ENCODE measurements around the gene PKHD1.

The PKHD1 gene

DNA sequence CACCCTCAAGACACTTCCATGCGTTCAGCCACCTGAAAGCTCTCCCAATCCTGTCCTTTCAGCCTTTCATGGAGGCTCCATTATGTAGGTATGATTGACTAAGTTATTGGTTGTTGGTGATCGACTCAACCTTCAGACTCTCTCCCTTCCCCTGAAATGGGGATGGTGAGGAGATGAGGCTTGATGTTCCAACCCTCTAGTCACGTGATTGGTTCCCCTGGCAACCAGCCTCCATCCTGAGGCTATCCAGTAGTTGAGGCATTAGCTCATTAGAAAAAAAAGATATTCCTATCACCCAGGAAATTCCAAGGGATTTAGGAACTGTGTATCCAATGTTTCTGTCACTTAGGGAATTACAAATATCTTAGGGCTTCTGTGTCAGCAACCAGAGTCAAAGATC is 426.6 kb downstream of the PKHD1 start:
- no peak for TF ChIP-seq CTCF (conservative IDR thresholded peaks at IDR 0.05; ENCODE audit: low read depth, low read length)
- DNase-seq (ENCODE audit: low read depth) = no peak
- no peak overlapping the region for H3K4me3 ChIP-seq (ENCODE audit: low read depth, low read length)

DNA sequence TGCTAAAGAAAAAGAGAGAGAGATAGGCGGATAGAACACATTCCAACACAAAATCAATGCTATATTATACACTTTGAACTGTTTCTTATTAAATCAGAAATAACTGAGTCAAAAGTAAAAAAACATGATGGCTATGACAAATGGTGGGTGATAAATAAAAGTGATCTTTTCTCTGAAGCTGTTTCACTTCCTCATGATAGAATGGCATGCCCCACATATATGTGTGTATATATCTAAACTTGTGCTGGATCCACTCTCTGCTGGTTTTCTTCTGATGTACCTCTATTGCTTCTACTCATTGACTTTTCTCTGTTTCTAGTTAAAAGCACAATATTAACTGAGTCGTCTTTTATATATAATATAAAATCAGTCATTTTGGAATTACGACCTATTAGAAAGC is 429.9 kb downstream of the PKHD1 start:
- TF ChIP-seq CTCF (conservative IDR thresholded peaks at IDR 0.05; ENCODE audit: low read depth, low read length) = no peak
- no peak overlapping the region for H3K4me3 ChIP-seq (ENCODE audit: low read depth, low read length)
- DNase-seq (ENCODE audit: low read depth) = no peak

- DNase-seq (ENCODE audit: low read depth) = no peak
- no peak for TF ChIP-seq CTCF (conservative IDR thresholded peaks at IDR 0.05; ENCODE audit: low read depth, low read length)
- H3K4me3 ChIP-seq (ENCODE audit: low read depth, low read length) = no peak overlapping the region
Observed at GRCh38 chr6:51655517-51655916, 431.9 kb downstream of the PKHD1 start.

DNA sequence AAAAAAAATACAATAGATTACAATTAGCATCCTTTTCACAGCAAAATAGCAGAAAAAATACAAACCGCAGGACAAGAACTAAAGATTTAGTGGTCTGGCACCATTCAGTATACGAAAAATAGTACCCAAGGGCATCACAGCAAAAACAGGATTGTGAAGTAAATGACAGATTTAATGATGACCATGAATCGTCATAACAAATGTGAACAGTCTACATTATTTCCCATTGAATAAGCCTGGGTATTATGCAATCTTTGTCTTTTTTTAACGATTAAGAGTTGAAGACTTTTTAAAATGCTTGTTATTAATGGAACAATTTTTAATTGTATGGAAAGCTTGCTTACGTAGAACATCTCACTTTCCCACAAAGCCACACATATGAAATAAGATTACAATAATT is 432.8 kb downstream of the PKHD1 start:
- H3K4me3 ChIP-seq (ENCODE audit: low read depth, low read length) = no peak overlapping the region
- DNase-seq (ENCODE audit: low read depth) = no peak
- TF ChIP-seq CTCF (conservative IDR thresholded peaks at IDR 0.05; ENCODE audit: low read depth, low read length) = no peak

DNA sequence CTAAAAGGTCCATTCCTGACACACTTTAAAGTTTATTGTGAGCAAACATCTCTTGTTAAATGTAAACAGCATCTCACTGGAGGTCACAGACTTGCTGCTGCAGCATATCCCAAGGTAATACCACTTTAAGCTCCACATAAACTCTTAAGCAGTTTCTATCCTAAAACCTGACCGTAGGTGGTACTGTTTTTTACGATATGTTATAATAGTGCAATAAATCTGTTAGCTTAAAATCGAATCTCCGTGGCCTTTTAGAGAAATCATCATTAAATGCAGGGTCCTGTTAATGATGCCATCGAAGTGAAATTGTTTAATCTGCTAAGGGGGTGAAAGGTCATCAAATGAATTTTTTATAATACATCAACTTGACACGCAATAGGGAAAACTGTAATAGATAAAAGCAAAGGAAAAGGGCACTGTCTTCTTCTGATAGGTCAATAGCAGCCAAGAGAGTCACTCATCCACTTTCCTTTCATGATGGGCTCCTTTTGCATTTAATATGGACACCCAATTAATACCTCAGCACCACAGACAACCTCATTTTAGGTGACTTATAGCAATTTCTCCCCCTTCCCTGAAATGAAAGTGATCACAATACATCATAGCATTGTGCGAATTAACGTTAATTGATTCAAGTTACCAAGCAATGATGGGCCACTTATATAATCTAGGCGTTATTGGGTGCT is 436.1 kb downstream of the PKHD1 start:
- TF ChIP-seq CTCF (conservative IDR thresholded peaks at IDR 0.05; ENCODE audit: low read depth, low read length) = no peak
- DNase-seq (ENCODE audit: low read depth) = no peak
- H3K4me3 ChIP-seq (ENCODE audit: low read depth, low read length) = no peak overlapping the region

DNA sequence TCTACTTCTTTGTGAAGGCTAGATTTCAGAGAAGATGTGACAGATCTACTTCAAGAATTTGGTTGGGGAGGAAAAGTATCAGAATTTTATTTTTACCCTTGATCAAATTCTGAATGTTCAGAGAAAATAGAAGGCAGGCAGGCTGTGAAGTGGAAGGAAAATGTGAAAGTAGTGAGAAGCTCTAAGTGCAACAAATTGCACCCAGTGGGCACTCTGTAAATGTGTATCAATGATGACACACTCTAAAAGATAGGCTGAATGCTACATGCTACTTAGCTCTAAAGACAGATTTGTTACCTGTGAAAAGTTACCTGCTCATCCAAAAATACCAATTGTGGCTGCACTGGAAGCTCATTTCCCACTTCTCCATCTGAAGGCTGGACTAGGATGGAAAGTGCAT is 438.6 kb downstream of the PKHD1 start:
- TF ChIP-seq CTCF (conservative IDR thresholded peaks at IDR 0.05; ENCODE audit: low read depth, low read length) = no peak
- H3K4me3 ChIP-seq (ENCODE audit: low read depth, low read length) = no peak overlapping the region
- DNase-seq (ENCODE audit: low read depth) = no peak

GRCh38 chr6:51648236-51648635 is 439.2 kb downstream of the PKHD1 start:
- no peak for TF ChIP-seq CTCF (conservative IDR thresholded peaks at IDR 0.05; ENCODE audit: low read depth, low read length)
- H3K4me3 ChIP-seq (ENCODE audit: low read depth, low read length) = no peak overlapping the region
- DNase-seq (ENCODE audit: low read depth) = no peak
